GM19238 (cell line): ENCODE results near the gene TBC1D22B.
"Not testable (repeated sequence)": the region's sequence is repeated elsewhere in the genome, so short reads cannot be mapped to it uniquely, and the experiment has no call there.

Source experiments
- DNase-seq: peaks from one replicate; pipeline ENCODE4 v3.0.0; 2011; ENCODE audit warnings: low spot score; ENCODE audit not compliant: insufficient read length

The TBC1D22B gene

GRCh38 chr6:37320646-37321045 lies 63.1 kb downstream of the TBC1D22B start:
- no peak for DNase-seq

- DNase-seq: no peak
Observed at GRCh38 chr6:37321101-37321500, 63.5 kb downstream of the TBC1D22B start.

- DNase-seq: no peak
Observed at GRCh38 chr6:37321516-37322415, 64.2 kb downstream of the TBC1D22B start.

- DNase-seq: no peak
Observed at GRCh38 chr6:37323580-37323979, 66.0 kb downstream of the TBC1D22B start.

- DNase-seq: no peak
Observed at GRCh38 chr6:37324131-37325033, 66.8 kb downstream of the TBC1D22B start.

- DNase-seq: not testable (repeated sequence)
Observed at GRCh38 chr6:37330345-37330744, 72.8 kb downstream of the TBC1D22B start.

GRCh38 chr6:37331047-37331446 lies 73.5 kb downstream of the TBC1D22B start:
- no peak for DNase-seq

GRCh38 chr6:37332894-37333293 lies 75.3 kb downstream of the TBC1D22B start:
- no peak for DNase-seq

- no peak for DNase-seq
Observed at GRCh38 chr6:37334047-37334446, 76.5 kb downstream of the TBC1D22B start.

GRCh38 chr6:37338317-37338716 lies 80.7 kb downstream of the TBC1D22B start:
- DNase-seq: not testable (repeated sequence)

- DNase-seq: no peak
Observed at GRCh38 chr6:37338745-37339255, 81.2 kb downstream of the TBC1D22B start.

GRCh38 chr6:37339741-37340638 lies 82.4 kb downstream of the TBC1D22B start:
- no peak for DNase-seq

- no peak for DNase-seq
Observed at GRCh38 chr6:37340639-37340943, 83.0 kb downstream of the TBC1D22B start.

- no peak for DNase-seq
Observed at GRCh38 chr6:37343248-37343647, 85.7 kb downstream of the TBC1D22B start.

GRCh38 chr6:37344308-37344707 lies 86.7 kb downstream of the TBC1D22B start:
- no peak for DNase-seq

GRCh38 chr6:37345804-37346203 lies 88.2 kb downstream of the TBC1D22B start:
- DNase-seq: not testable (repeated sequence)

GRCh38 chr6:37347177-37347576 lies 89.6 kb downstream of the TBC1D22B start:
- DNase-seq: no peak

- no peak for DNase-seq
Observed at GRCh38 chr6:37347670-37348111, 90.1 kb downstream of the TBC1D22B start.

- DNase-seq: no peak
Observed at GRCh38 chr6:37351027-37351426, 93.5 kb downstream of the TBC1D22B start.

GRCh38 chr6:37352384-37352783 lies 94.8 kb downstream of the TBC1D22B start:
- no peak for DNase-seq
